ENCODE data around the gene NCAM1. TPM values are rescaled to one million over a fixed set of nuclear protein-coding genes. Genes with fewer than 3 reads are reported as not detected.

Gene NCAM1
- total and polyA plus RNA-seq, 12 donors = 38.7 to 181 (median 111) TPM

GRCh38 chr11:112928136-112928535 is 33.1 kb upstream of the NCAM1 start:
- intact Hi-C loops (cut with DNase I) = no loop called here
- no peaks in the 10 kb centered on the region for H3K27me3 ChIP-seq
- TF ChIP-seq CTCF (IDR thresholded peaks at IDR 0.05) (no peak), POLR2A (IDR thresholded peaks at IDR 0.05) (no peak)
- 75 to 81% (median 78%) methylated on average over 3 of the region's 3 CpGs for WGBS, 4 donors
- H3K9me3 ChIP-seq (replicated peaks in 1 of 3) = no peaks in the 10 kb centered on the region
- H3K36me3 ChIP-seq (replicated peaks in 1 of 2) = no peaks in the 10 kb centered on the region
- no peaks in the 10 kb centered on the region for H3K4me1 ChIP-seq (replicated peaks in 1 of 2)
- no peak for DNase-seq
- H3K4me3 ChIP-seq = no peak overlapping the region
- no peak overlapping the region for H3K27ac ChIP-seq

GRCh38 chr11:112929432-112929831 is 31.8 kb upstream of the NCAM1 start:
- H3K9me3 ChIP-seq (replicated peaks in 1 of 3) = no peaks in the 10 kb centered on the region
- intact Hi-C loops (cut with DNase I) = no loop called here
- WGBS, 4 donors = 50 to 58% (median 53%) methylated on average over 4 of the region's 4 CpGs
- no peaks in the 10 kb centered on the region for H3K36me3 ChIP-seq (replicated peaks in 1 of 2)
- no peak overlapping the region for H3K4me3 ChIP-seq
- TF ChIP-seq POLR2A (IDR thresholded peaks at IDR 0.05) (no peak), CTCF (IDR thresholded peaks at IDR 0.05) (no peak)
- no peaks in the 10 kb centered on the region for H3K4me1 ChIP-seq (replicated peaks in 1 of 2)
- peak in 1 of 7 donors; percentile 1 for DNase-seq
- no peak overlapping the region for H3K27ac ChIP-seq
- H3K27me3 ChIP-seq = no peaks in the 10 kb centered on the region

GRCh38 chr11:112931703-112932102 is 29.5 kb upstream of the NCAM1 start:
- Histone ChIP-seq H3K9me3 (replicated peaks in 1 of 3) (no peaks in the 10 kb centered on the region), H3K27ac (no peak overlapping the region), H3K36me3 (replicated peaks in 1 of 2) (no peaks in the 10 kb centered on the region), H3K4me3 (no peak overlapping the region), H3K4me1 (replicated peaks in 1 of 2) (no peaks in the 10 kb centered on the region), H3K27me3 (no peaks in the 10 kb centered on the region)
- no peak for DNase-seq
- intact Hi-C loops (cut with DNase I) = no loop called here
- 69 to 86% (median 74%) methylated on average over 4 of the region's 4 CpGs for WGBS, 4 donors
- TF ChIP-seq CTCF (IDR thresholded peaks at IDR 0.05) (no peak), POLR2A (IDR thresholded peaks at IDR 0.05) (no peak)

GRCh38 chr11:112932593-112932992 is 28.6 kb upstream of the NCAM1 start:
- H3K4me1 ChIP-seq (replicated peaks in 1 of 2) = no peaks in the 10 kb centered on the region
- H3K27ac ChIP-seq = no peak overlapping the region
- no peaks in the 10 kb centered on the region for H3K27me3 ChIP-seq
- no peak for DNase-seq
- intact Hi-C loops (cut with DNase I) = no loop called here
- H3K9me3 ChIP-seq (replicated peaks in 1 of 3) = no peaks in the 10 kb centered on the region
- 62 to 83% (median 77%) methylated on average over 4 of the region's 4 CpGs for WGBS, 4 donors
- H3K36me3 ChIP-seq (replicated peaks in 1 of 2) = no peaks in the 10 kb centered on the region
- no peak for TF ChIP-seq POLR2A (IDR thresholded peaks at IDR 0.05)
- TF ChIP-seq CTCF (IDR thresholded peaks at IDR 0.05) = no peak
- no peak overlapping the region for H3K4me3 ChIP-seq
